ENCODE measurements around the gene TBC1D22A. TPM values are rescaled to one million over a fixed set of nuclear protein-coding genes. Genes with fewer than 3 reads are reported as not detected.

Gene TBC1D22A
- total and polyA plus RNA-seq, 2 experiments from 2014 or later, result 9.6 to 13.3 TPM

DNA sequence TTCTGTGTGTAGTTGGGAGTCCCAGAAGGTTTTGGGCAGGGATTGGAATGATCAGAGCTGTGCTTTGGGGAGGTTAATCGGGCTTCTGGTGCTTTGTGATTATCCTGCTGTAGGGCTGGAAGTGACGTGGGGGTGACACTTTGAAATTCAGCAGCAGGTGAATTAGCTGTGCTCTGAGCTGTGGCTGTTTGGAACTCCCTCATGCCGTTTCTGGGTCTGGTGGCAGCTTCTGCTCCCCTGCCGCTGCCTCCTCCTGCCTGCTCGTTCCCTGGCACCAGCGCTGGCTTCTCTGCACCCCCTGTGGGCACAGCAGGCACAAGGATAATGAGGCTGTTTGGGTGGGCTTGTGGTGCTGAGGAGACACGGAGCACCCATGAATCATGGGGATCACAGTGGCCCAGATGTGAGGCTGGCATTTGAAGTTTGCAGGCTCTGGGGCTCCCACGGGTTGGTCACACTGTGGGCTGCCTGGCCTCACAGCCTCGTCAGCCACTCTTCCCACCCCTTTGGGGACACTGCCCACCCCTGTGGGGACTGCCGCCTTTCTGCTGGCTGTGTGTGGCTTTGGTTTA is 49.7 kb downstream of the TBC1D22A start (continued):
- TF ChIP-seq, protein P1, sequence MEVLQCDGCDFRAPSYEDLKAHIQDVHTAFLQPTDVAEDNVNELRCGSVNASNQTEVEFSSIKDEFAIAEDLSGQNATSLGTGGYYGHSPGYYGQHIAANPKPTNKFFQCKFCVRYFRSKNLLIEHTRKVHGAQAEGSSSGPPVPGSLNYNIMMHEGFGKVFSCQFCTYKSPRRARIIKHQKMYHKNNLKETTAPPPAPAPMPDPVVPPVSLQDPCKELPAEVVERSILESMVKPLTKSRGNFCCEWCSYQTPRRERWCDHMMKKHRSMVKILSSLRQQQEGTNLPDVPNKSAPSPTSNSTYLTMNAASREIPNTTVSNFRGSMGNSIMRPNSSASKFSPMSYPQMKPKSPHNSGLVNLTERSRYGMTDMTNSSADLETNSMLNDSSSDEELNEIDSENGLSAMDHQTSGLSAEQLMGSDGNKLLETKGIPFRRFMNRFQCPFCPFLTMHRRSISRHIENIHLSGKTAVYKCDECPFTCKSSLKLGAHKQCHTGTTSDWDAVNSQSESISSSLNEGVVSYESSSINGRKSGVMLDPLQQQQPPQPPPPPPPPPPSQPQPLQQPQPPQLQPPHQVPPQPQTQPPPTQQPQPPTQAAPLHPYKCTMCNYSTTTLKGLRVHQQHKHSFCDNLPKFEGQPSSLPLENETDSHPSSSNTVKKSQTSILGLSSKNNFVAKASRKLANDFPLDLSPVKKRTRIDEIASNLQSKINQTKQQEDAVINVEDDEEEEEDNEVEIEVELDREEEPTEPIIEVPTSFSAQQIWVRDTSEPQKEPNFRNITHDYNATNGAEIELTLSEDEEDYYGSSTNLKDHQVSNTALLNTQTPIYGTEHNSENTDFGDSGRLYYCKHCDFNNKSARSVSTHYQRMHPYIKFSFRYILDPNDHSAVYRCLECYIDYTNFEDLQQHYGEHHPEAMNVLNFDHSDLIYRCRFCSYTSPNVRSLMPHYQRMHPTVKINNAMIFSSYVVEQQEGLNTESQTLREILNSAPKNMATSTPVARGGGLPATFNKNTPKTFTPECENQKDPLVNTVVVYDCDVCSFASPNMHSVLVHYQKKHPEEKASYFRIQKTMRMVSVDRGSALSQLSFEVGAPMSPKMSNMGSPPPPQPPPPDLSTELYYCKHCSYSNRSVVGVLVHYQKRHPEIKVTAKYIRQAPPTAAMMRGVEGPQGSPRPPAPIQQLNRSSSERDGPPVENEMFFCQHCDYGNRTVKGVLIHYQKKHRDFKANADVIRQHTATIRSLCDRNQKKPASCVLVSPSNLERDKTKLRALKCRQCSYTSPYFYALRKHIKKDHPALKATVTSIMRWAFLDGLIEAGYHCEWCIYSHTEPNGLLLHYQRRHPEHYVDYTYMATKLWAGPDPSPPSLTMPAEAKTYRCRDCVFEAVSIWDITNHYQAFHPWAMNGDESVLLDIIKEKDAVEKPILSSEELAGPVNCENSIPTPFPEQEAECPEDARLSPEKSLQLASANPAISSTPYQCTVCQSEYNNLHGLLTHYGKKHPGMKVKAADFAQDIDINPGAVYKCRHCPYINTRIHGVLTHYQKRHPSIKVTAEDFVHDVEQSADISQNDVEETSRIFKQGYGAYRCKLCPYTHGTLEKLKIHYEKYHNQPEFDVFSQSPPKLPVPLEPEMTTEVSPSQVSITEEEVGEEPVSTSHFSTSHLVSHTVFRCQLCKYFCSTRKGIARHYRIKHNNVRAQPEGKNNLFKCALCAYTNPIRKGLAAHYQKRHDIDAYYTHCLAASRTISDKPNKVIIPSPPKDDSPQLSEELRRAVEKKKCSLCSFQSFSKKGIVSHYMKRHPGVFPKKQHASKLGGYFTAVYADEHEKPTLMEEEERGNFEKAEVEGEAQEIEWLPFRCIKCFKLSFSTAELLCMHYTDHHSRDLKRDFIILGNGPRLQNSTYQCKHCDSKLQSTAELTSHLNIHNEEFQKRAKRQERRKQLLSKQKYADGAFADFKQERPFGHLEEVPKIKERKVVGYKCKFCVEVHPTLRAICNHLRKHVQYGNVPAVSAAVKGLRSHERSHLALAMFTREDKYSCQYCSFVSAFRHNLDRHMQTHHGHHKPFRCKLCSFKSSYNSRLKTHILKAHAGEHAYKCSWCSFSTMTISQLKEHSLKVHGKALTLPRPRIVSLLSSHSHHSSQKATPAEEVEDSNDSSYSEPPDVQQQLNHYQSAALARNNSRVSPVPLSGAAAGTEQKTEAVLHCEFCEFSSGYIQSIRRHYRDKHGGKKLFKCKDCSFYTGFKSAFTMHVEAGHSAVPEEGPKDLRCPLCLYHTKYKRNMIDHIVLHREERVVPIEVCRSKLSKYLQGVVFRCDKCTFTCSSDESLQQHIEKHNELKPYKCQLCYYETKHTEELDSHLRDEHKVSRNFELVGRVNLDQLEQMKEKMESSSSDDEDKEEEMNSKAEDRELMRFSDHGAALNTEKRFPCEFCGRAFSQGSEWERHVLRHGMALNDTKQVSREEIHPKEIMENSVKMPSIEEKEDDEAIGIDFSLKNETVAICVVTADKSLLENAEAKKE (CRISPR knock-in tag; IDR thresholded peaks at IDR 0.05), result no peak

DNA sequence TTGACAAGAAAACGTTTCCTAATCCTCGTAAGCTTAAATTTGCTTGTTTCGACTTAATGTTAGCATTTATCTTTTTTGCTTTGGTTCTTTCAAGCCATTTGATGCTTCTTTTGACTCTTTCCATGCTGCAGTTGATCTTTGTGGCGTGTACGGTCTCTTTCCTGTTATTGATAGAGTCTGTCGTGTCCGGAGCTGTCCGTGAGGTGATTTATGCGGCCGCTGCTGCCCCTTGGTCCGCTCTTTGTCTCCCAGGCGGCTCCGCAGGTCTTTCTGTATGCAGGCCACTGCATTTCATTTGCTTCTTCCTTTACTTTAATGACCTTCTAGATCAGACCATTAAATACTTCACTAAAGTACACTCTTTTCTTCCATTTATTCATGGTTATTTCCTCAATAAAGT is 50.3 kb downstream of the TBC1D22A start:
- H3K9me3 Mint-ChIP-seq, result no peaks in the 10 kb centered on the region
- Histone ChIP-seq H3K27me3 (ENCODE audit: insufficient read depth) (no peaks in the 10 kb centered on the region), H2AFZ (no peak overlapping the region), H3K4me1 (ENCODE audit: insufficient read depth) (no peaks in the 10 kb centered on the region), H3F3A (replicated peaks; ENCODE audit: low read depth) (no peaks in the 10 kb centered on the region), H3K4me3 (no peak overlapping the region), H4K20me1 (replicated peaks; ENCODE audit: insufficient read depth) (peaks cover 6% of the 10 kb centered on the region), H3K36me3 (ENCODE audit: insufficient read depth) (no peaks in the 10 kb centered on the region), H3K4me2 (no peak overlapping the region), H3K9me2 (ENCODE audit: insufficient read depth) (no peaks in the 10 kb centered on the region), H3K27ac (ENCODE audit: low read depth) (no peak overlapping the region), H3K79me2 (replicated peaks; ENCODE audit: insufficient read depth) (peaks cover 22% of the 10 kb centered on the region)
- ATAC-seq, result no peak
- H3K4me1 Mint-ChIP-seq, result peaks cover 6% of the 10 kb centered on the region
- H3K27me3 Mint-ChIP-seq (ENCODE audit: insufficient read depth, low read depth, poor library complexity), result peaks cover 3% of the 10 kb centered on the region
- no peak for DNase-seq (ENCODE audit: low spot score)
- no peak overlapping the region for H3K27ac Mint-ChIP-seq
- TF ChIP-seq NANOG (IDR thresholded peaks at IDR 0.05; ENCODE audit: borderline replicate concordance) (no peak), JUNB (IDR thresholded peaks at IDR 0.05; ENCODE audit: unreplicated experiment) (no peak), EZH2phosphoT487 (IDR thresholded peaks at IDR 0.05; ENCODE audit: unreplicated experiment) (no peak)
- TF ChIP-seq, protein P2, sequence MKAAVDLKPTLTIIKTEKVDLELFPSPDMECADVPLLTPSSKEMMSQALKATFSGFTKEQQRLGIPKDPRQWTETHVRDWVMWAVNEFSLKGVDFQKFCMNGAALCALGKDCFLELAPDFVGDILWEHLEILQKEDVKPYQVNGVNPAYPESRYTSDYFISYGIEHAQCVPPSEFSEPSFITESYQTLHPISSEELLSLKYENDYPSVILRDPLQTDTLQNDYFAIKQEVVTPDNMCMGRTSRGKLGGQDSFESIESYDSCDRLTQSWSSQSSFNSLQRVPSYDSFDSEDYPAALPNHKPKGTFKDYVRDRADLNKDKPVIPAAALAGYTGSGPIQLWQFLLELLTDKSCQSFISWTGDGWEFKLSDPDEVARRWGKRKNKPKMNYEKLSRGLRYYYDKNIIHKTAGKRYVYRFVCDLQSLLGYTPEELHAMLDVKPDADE (IDR thresholded peaks at IDR 0.05), result no peak
- TF ChIP-seq, protein P3, sequence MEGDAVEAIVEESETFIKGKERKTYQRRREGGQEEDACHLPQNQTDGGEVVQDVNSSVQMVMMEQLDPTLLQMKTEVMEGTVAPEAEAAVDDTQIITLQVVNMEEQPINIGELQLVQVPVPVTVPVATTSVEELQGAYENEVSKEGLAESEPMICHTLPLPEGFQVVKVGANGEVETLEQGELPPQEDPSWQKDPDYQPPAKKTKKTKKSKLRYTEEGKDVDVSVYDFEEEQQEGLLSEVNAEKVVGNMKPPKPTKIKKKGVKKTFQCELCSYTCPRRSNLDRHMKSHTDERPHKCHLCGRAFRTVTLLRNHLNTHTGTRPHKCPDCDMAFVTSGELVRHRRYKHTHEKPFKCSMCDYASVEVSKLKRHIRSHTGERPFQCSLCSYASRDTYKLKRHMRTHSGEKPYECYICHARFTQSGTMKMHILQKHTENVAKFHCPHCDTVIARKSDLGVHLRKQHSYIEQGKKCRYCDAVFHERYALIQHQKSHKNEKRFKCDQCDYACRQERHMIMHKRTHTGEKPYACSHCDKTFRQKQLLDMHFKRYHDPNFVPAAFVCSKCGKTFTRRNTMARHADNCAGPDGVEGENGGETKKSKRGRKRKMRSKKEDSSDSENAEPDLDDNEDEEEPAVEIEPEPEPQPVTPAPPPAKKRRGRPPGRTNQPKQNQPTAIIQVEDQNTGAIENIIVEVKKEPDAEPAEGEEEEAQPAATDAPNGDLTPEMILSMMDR (conservative IDR thresholded peaks at IDR 0.05; ENCODE audit: low read depth in 2 of 2), result no peak
- no peak overlapping the region for H3K4me3 Mint-ChIP-seq
- peaks cover 5% of the 10 kb centered on the region for H3K36me3 Mint-ChIP-seq (ENCODE audit: low read depth)
